ENCODE data around the gene PAXIP1.

- TF ChIP-seq, protein P1, sequence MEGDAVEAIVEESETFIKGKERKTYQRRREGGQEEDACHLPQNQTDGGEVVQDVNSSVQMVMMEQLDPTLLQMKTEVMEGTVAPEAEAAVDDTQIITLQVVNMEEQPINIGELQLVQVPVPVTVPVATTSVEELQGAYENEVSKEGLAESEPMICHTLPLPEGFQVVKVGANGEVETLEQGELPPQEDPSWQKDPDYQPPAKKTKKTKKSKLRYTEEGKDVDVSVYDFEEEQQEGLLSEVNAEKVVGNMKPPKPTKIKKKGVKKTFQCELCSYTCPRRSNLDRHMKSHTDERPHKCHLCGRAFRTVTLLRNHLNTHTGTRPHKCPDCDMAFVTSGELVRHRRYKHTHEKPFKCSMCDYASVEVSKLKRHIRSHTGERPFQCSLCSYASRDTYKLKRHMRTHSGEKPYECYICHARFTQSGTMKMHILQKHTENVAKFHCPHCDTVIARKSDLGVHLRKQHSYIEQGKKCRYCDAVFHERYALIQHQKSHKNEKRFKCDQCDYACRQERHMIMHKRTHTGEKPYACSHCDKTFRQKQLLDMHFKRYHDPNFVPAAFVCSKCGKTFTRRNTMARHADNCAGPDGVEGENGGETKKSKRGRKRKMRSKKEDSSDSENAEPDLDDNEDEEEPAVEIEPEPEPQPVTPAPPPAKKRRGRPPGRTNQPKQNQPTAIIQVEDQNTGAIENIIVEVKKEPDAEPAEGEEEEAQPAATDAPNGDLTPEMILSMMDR (conservative IDR thresholded peaks at IDR 0.05; ENCODE audit: low read depth, low read length) = no peak
- no peak for TF ChIP-seq EZH2 (IDR thresholded peaks at IDR 0.05; ENCODE audit: low read length, unreplicated experiment)
Observed at GRCh38 chr7:154919344-154920225, 83.3 kb downstream of the PAXIP1 start.

All from PC-3 (cell line).